ENCODE results near the gene PCSK6. TPM values are rescaled to one million over a fixed set of nuclear protein-coding genes. Genes with fewer than 3 reads are reported as not detected.

Gene PCSK6
- total RNA-seq, 3 donors from 2014 or later (not counting 1 experiment from before 2014, with no cell fraction given) = 1.5 to 2.4 (median 2.4) TPM

GRCh38 chr15:101373577-101373976 is 115.9 kb downstream of the PCSK6 start:
- DNase-seq = no peak
- no peak overlapping the region for H3K4me3 Mint-ChIP-seq
- no peak for ATAC-seq
- Histone ChIP-seq H3K4me1 (ENCODE audit: control insufficient read depth, insufficient read depth, low read length) (peaks cover 10% of the 10 kb centered on the region), H3K27me3 (ENCODE audit: control insufficient read depth, insufficient read depth, low read length) (no peaks in the 10 kb centered on the region), H3K27ac (ENCODE audit: low read length) (no peak overlapping the region), H3K4me3 (ENCODE audit: low read length) (no peak overlapping the region), H3K9me3 (ENCODE audit: control insufficient read depth, insufficient read depth, low read length) (no peaks in the 10 kb centered on the region), H3K36me3 (ENCODE audit: control insufficient read depth, insufficient read depth, low read length) (no peaks in the 10 kb centered on the region)
- peaks cover 8 to 12% of the 10 kb centered on the region in 2 donors for H3K27me3 Mint-ChIP-seq (ENCODE audit: low read depth in 2 of 2)
- no peaks in the 10 kb centered on the region for H3K9me3 Mint-ChIP-seq
- intact Hi-C loops (cut with micrococcal nuclease) = no loop called here
- H3K4me1 Mint-ChIP-seq = peaks cover 0 to 12% of the 10 kb centered on the region in 2 donors
- no peak overlapping the region for H3K27ac Mint-ChIP-seq
- 29% methylated on average over 3 of the region's 3 CpGs for WGBS (ENCODE audit: insufficient coverage)
- no peak for TF ChIP-seq CTCF (IDR thresholded peaks at IDR 0.05)
- H3K36me3 Mint-ChIP-seq = no peaks in the 10 kb centered on the region

- Histone ChIP-seq H3K9me3 (ENCODE audit: control insufficient read depth, insufficient read depth, low read length) (no peaks in the 10 kb centered on the region), H3K27me3 (ENCODE audit: control insufficient read depth, insufficient read depth, low read length) (no peaks in the 10 kb centered on the region), H3K27ac (ENCODE audit: low read length) (no peak overlapping the region), H3K4me1 (ENCODE audit: control insufficient read depth, insufficient read depth, low read length) (peaks cover 10% of the 10 kb centered on the region), H3K4me3 (ENCODE audit: low read length) (no peak overlapping the region), H3K36me3 (ENCODE audit: control insufficient read depth, insufficient read depth, low read length) (no peaks in the 10 kb centered on the region)
- WGBS (ENCODE audit: insufficient coverage) = 54% methylated on average over 11 of the region's 11 CpGs
- H3K36me3 Mint-ChIP-seq = no peaks in the 10 kb centered on the region
- TF ChIP-seq CTCF (IDR thresholded peaks at IDR 0.05) = no peak
- DNase-seq = no peak
- no peak for ATAC-seq
- no peak overlapping the region for H3K27ac Mint-ChIP-seq
- H3K4me1 Mint-ChIP-seq = peaks cover 0 to 12% of the 10 kb centered on the region in 2 donors
- intact Hi-C loops (cut with micrococcal nuclease) = no loop called here
- H3K27me3 Mint-ChIP-seq (ENCODE audit: low read depth in 2 of 2) = peaks cover 8 to 12% of the 10 kb centered on the region in 2 donors
- no peaks in the 10 kb centered on the region for H3K9me3 Mint-ChIP-seq
- H3K4me3 Mint-ChIP-seq = no peak overlapping the region
These were observed 116.5 kb downstream of the PCSK6 start for GRCh38 chr15:101372960-101373525.

GRCh38 chr15:101372149-101372577 is 117.3 kb downstream of the PCSK6 start:
- TF ChIP-seq CTCF (IDR thresholded peaks at IDR 0.05) = no peak
- H3K4me3 ChIP-seq (ENCODE audit: low read length) = no peak overlapping the region
- Mint-ChIP-seq H3K27me3 (ENCODE audit: low read depth in 2 of 2) (peaks cover 8 to 12% of the 10 kb centered on the region in 2 donors), H3K4me1 (peaks cover 0 to 7% of the 10 kb centered on the region in 2 donors), H3K36me3 (no peaks in the 10 kb centered on the region), H3K9me3 (no peaks in the 10 kb centered on the region), H3K27ac (no peak overlapping the region), H3K4me3 (no peak overlapping the region)
- 92% methylated on average over 12 of the region's 13 CpGs for WGBS (ENCODE audit: insufficient coverage)
- no peaks in the 10 kb centered on the region for H3K9me3 ChIP-seq (ENCODE audit: control insufficient read depth, insufficient read depth, low read length)
- intact Hi-C loops (cut with micrococcal nuclease) = no loop called here
- ATAC-seq (no peak), DNase-seq (no peak)
- H3K4me1 ChIP-seq (ENCODE audit: control insufficient read depth, insufficient read depth, low read length) = peaks cover 10% of the 10 kb centered on the region
- H3K27me3 ChIP-seq (ENCODE audit: control insufficient read depth, insufficient read depth, low read length) = no peaks in the 10 kb centered on the region
- H3K27ac ChIP-seq (ENCODE audit: low read length) = no peak overlapping the region
- H3K36me3 ChIP-seq (ENCODE audit: control insufficient read depth, insufficient read depth, low read length) = no peaks in the 10 kb centered on the region

GRCh38 chr15:101371519-101371918 is 118.0 kb downstream of the PCSK6 start:
- Mint-ChIP-seq H3K4me3 (no peak overlapping the region), H3K27me3 (ENCODE audit: low read depth in 2 of 2) (peaks cover 8 to 12% of the 10 kb centered on the region in 2 donors), H3K27ac (no peak overlapping the region), H3K4me1 (peaks cover 0 to 5% of the 10 kb centered on the region in 2 donors), H3K9me3 (no peaks in the 10 kb centered on the region), H3K36me3 (no peaks in the 10 kb centered on the region)
- TF ChIP-seq CTCF (IDR thresholded peaks at IDR 0.05) = no peak
- ATAC-seq = no peak
- Histone ChIP-seq H3K27ac (ENCODE audit: low read length) (no peak overlapping the region), H3K4me3 (ENCODE audit: low read length) (no peak overlapping the region), H3K4me1 (ENCODE audit: control insufficient read depth, insufficient read depth, low read length) (peaks cover 5% of the 10 kb centered on the region), H3K9me3 (ENCODE audit: control insufficient read depth, insufficient read depth, low read length) (no peaks in the 10 kb centered on the region), H3K36me3 (ENCODE audit: control insufficient read depth, insufficient read depth, low read length) (no peaks in the 10 kb centered on the region), H3K27me3 (ENCODE audit: control insufficient read depth, insufficient read depth, low read length) (no peaks in the 10 kb centered on the region)
- WGBS (ENCODE audit: insufficient coverage) = 89% methylated on average over 11 of the region's 11 CpGs
- intact Hi-C loops (cut with micrococcal nuclease) = no loop called here
- no peak for DNase-seq
